Psoas muscle (tissue), 8 donors: ENCODE results near the gene NDUFA5. TPM values are rescaled to one million over a fixed set of nuclear protein-coding genes. Genes with fewer than 3 reads are reported as not detected.
A peak's percentile ranks its signal among the peaks of the same experiment; 100 is the strongest.

Experiments used
- ATAC-seq, 4 donors: fragments of 200-7000 bp; cut with Tn5 transposase; one replicate each; pipeline ENCODE4 v1.9.1; 2020; ENCODE audit warnings: moderate library complexity in 3 of 4, mild to moderate bottlenecking in 2 of 4
- DNase-seq, 2 donors: peaks; one replicate each; pipeline ENCODE4 v3.0.0-alpha.2; 2020
- H3K27ac ChIP-seq: fragments of 200-600 bp; one replicate; pipeline ENCODE4 v1.8.0; 2022
- H3K27me3 ChIP-seq, 3 donors: fragments of 200-600 bp in 1 of 3; one replicate each; pipeline versions ENCODE4 v1.6.1 to v1.8.0; 2013 to 2022; ENCODE audit warnings: low read length in 2 of 3, mild to moderate bottlenecking in 2 of 3, moderate library complexity in 1 of 3; ENCODE audit not compliant: insufficient read depth in 3 of 3
- H3K36me3 ChIP-seq, 2 donors: fragments of 200-600 bp in 1 of 2; one replicate each; pipeline versions ENCODE4 v1.6.1 to v1.8.0; 2013 to 2022; ENCODE audit warnings: low read depth in 1 of 2, mild to moderate bottlenecking in 1 of 2, moderate library complexity in 1 of 2; ENCODE audit not compliant: insufficient read depth in 1 of 2
- H3K4me1 ChIP-seq: fragments of 200-600 bp; one replicate; pipeline ENCODE4 v1.8.0; 2022
- H3K4me3 ChIP-seq: fragments of 200-600 bp; one replicate; pipeline ENCODE4 v1.8.0; 2022; ENCODE audit warnings: mild to moderate bottlenecking
- H3K9me3 ChIP-seq: fragments of 200-600 bp; one replicate; pipeline ENCODE4 v1.8.0; 2022
- CTCF ChIP-seq: fragments of 200-600 bp; IDR thresholded peaks from one replicate; pipeline ENCODE4 v1.8.0; 2022; ENCODE audit warnings: antibody characterized with exemption
- WGBS, 3 donors: extraction: QIAGEN DNeasy Blood & Tissue Kit; methylation state at CpG; one replicate each; pipeline versions ENCODE4 v1.1.6 to v1.1.7; 2013; 5-methylcytosine and 5-hydroxymethylcytosine counted together
- intact Hi-C, 2 donors: fragments of 100-400 bp; cut with DNase I; formaldehyde crosslinking; loops; one replicate each; pipeline versions ENCODE4 v1.11.0 to v1.14.2; 2022
- polyA plus RNA-seq, 3 donors: library from polyadenylated mRNA; stranded (reverse); fragments of 200-250 nt; gene quantifications; one replicate each; pipeline ENCODE4 v1.2.3, GENCODE V29; 2013
- total RNA-seq, 4 donors: library from RNA; stranded (reverse); fragmentation: NEBNext Ultra II Directional in 2 of 4; extraction: Animal tissue kit (Norgen Biotek cat#: 25700) in 2 of 4; gene quantifications; one replicate each; pipeline versions ENCODE4 v1.2.1 to v1.2.4, GENCODE V29; 2021 to 2023
- donor health status: healthy with polysubstance abuse.
- donor health status: DM: no; HTN: no; CAD: no; lungs with moderate emphysema.
- donor health status: Bipolar disorder and iron deficiency.
- donor health status: healthy.
- donor health status: DM: yes; HTN: yes; CAD: no.
- donor health status: DM: no; HTN: no; CAD: no.
- donor health status: DM: no; HTN: no; CAD: no.
- donor health status: DM: yes; HTN: yes; CAD: no.

NDUFA5 gene
- total and polyA plus RNA-seq, 7 donors = 99.2 to 234 (median 183) TPM

GRCh38 chr7:123499211-123499970 is 58.2 kb downstream of the NDUFA5 start:
- H3K36me3 ChIP-seq = no peaks in the 10 kb centered on the region
- H3K4me1 ChIP-seq = no peaks in the 10 kb centered on the region
- no peak overlapping the region for H3K4me3 ChIP-seq
- intact Hi-C loops = no loop called here
- H3K27me3 ChIP-seq = no peaks in the 10 kb centered on the region
- H3K27ac ChIP-seq = no peak overlapping the region
- ATAC-seq = no peak
- 82 to 84% (median 83%) methylated on average over 8 of the region's 8 CpGs for WGBS, 3 donors
- no peak for TF ChIP-seq CTCF
- no peak for DNase-seq
- H3K9me3 ChIP-seq = no peaks in the 10 kb centered on the region

DNA sequence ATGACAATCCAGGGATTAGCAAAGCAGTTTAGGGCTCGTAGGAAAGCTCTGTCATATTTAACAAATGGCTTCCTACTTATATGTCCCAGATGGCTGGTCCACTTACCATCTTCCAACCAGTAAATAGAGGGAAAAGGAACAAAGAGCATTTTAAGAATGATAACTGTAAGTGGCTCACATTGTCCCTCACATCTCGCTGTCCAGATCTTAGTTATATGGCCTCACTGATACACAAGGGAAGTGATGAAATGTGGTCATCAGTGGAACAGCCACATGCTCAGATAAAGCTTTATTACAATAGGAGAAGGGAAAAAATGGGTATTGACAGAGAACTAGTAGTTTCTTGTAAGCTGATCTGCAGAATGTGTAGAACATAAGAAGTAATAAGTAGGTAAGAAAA is 59.0 kb downstream of the NDUFA5 start:
- Histone ChIP-seq H3K27ac (no peak overlapping the region), H3K4me1 (no peaks in the 10 kb centered on the region), H3K36me3 (no peaks in the 10 kb centered on the region), H3K9me3 (no peaks in the 10 kb centered on the region), H3K4me3 (no peak overlapping the region), H3K27me3 (no peaks in the 10 kb centered on the region)
- no peak for TF ChIP-seq CTCF
- 67 to 84% (median 75%) methylated on average over 2 of the region's 2 CpGs for WGBS, 3 donors
- DNase-seq = no peak
- no peak for ATAC-seq
- intact Hi-C loops = no loop called here

DNA sequence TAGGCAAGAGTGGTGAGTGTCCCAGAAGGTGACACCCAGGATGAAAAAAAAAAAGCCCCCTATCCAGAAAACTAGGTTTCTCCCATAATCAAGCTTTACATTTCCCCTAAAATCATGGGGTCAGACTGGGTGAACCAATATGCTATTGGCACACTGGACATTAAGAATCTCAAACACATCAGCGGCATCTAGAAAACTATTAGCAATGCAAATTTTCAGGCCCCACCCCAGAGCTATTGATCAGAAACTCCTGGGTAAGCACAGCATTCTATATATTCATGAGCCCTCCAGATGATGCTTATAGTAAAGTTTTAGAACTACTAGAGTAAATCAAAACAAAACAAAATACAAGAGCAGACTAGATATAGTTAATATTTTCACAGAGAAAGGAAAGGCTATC is 59.6 kb downstream of the NDUFA5 start:
- ATAC-seq = no peak
- 76 to 89% (median 84%) methylated on average over 1 of the region's 1 CpG for WGBS, 3 donors
- no peak for TF ChIP-seq CTCF
- no peaks in the 10 kb centered on the region for H3K4me1 ChIP-seq
- H3K27ac ChIP-seq = no peak overlapping the region
- H3K27me3 ChIP-seq = no peaks in the 10 kb centered on the region
- no peaks in the 10 kb centered on the region for H3K36me3 ChIP-seq
- intact Hi-C loops = no loop called here
- no peak for DNase-seq
- no peaks in the 10 kb centered on the region for H3K9me3 ChIP-seq
- no peak overlapping the region for H3K4me3 ChIP-seq

DNA sequence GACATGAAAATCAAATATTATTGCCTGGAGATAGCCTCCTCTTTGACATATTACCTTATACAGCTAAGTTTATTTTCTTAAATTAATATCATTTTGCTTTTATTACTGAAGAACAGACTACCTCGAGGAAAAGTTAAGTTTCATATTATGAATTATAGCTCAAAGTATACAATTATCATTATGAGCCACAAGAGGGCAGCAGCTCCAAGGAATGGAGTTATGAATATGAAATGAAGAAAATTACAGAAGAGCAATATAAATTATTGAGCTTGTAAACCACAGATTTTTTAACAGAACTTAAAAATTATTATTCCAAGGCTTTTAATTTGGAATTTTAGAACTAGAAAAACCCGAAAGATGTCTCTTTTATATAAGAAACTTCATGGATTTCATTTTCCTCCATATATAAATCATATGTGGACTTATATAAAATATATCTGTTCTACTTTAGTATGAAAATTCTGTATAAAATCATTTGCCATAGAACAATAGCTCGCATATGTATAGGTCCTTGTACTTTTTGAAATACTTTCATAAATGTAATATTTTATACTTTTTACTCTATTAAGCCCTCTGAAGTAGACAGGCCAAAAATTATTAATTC is 63.3 kb downstream of the NDUFA5 start:
- ATAC-seq = peak in 2 of 4 donors; percentile 58 to 74
- 8 to 18% (median 12%) methylated on average over 3 of the region's 3 CpGs for WGBS, 3 donors
- Histone ChIP-seq H3K4me3 (no peak overlapping the region), H3K27ac (no peak overlapping the region), H3K27me3 (no peaks in the 10 kb centered on the region), H3K36me3 (no peaks in the 10 kb centered on the region), H3K4me1 (no peaks in the 10 kb centered on the region), H3K9me3 (no peaks in the 10 kb centered on the region)
- intact Hi-C loops = loop anchor here (5.0 kb wide), 2 partner anchors 43 to 373 kb away; no protein-coding TSS in a partner anchor
- peak; percentile 80 for TF ChIP-seq CTCF
- no peak for DNase-seq
